ENCODE data around the gene KCNMA1.

The KCNMA1 gene

DNA sequence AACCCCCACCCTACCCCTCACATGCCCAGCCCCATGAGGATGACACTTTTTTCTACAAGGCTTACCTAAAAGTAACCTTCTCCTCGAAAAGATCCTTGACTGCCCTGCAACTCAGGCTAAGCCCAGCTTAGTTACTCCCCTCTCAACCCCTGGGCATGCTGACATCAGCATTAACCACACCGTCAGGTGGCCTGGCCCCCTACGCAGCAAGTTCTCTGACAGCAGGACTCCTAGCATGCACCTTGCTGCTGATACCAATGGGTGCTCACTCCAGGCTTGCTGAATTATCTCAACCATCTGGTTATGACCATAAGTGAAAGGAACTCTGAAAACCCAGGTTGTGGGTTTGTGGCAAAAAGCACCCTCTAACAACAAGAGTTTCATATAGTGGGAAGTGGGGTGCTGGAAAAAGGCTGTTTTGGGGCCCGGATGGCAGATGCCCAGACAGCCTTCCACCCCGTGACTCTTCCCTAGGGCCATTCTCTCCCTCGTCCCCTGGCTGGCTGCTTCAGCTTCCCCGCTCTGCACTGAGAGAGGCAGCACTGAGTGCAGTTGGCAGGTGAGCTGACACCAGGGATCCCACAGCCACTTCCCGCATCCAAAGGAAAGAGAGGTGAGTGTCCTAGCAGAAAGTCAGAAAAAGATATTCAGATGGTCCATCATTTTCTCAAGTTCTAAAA lies 518.9 kb downstream of the KCNMA1 start:
- DNase-seq (ENCODE audit: low read depth, low spot score), result no peak

- no peak for DNase-seq (ENCODE audit: low read depth, low spot score)
These were observed 520.1 kb downstream of the KCNMA1 start for GRCh38 chr10:77117501-77117900.

- DNase-seq (ENCODE audit: low read depth, low spot score), result no peak
These were observed 520.7 kb downstream of the KCNMA1 start for GRCh38 chr10:77116904-77117303.

- DNase-seq (ENCODE audit: low read depth, low spot score), result no peak
These were observed 523.3 kb downstream of the KCNMA1 start for GRCh38 chr10:77114181-77114821.

DNA sequence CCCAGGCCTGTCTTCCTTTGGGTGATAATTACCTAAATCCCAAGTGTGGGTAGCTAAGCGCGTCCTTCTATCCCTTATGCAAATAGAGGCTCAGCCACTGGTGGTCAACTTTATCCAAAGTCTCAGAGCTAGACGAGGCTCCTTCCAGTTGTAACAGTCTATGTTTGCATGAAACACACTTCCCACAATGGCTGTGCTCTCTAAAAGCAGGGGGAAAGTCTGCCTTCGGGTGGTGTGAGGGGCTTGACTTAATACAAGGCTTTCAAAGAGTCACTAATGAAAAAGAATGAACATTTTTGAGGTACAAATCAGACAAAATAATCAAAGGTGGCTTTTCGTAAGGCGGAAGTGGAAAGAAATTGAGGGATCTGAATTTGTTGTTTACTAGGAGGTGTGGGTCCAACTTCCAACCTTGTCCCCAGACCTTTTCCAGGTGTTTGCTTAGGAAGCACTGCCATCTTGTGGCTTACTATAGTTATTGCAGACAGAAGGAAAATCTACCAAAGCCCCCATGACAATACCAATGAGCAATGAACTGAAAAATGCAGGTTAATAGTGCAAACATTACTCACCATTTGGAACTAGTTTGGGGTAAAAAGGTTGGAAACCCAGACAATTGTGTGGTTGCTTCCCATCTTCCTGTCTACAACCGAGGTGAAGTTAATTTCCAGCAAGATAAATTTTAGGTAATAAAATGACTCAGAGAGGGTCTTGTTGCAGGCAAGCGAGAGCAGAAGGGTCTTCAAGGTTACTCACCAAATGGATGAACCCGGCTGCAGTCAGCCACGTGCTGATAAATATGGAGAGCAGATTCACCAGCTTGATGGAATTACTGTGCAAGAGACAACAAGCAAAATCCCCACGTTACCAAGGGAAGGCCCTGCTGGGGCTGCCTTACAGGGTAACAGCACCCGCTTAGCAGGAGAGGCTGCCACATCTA lies 525.7 kb downstream of the KCNMA1 start:
- DNase-seq (ENCODE audit: low read depth, low spot score), result peak; percentile 47

DNA sequence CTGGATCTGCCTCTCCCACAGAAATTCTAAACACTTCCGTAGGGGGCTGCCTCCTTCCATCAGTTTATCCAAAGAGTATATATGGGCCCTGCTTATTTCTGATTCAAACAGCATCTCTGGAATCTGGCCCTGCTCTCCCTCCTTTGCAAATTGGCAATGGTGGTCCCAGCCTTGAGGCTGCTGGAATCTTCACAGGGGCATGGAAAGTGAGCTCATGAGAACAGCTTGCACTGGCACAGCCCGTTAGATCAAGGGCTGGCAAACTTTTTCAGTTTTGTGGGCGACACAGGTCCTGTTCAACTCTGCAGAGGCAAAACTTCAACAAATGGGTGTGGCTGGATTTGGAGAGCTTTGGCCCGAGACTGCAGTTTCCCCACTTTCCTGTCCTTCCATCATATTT lies 526.9 kb downstream of the KCNMA1 start:
- DNase-seq (ENCODE audit: low read depth, low spot score), result no peak

DNA sequence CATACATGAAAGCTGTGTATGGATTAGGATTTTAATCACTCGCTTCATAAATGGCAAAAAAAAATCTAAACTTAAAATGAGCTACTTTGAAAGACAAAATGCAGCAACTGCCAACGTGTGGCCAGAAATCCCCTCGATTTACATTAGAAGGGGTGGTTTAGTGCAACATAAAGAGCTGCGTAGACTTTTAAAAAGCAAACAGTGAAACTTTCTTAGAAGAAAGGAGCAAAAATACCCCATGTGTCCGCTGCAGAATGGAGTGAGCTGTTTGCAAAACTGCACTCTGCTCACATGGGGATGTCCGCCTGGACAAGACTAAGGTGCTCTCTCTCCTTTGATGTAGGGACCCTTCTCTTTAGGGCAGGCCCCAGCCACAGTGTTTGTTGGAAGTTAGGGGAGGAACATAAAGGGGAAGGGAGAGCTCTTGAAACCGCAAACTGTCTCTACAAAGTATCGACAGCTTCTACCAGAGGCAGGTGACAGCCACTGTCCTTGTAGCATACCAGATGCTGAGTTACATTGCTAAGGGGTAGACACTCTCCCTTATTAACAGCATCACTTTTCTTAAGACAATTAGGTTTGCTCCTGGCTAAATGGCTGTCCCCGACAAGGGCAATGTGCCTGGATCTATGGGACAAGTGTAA lies 528.1 kb downstream of the KCNMA1 start:
- no peak for DNase-seq (ENCODE audit: low read depth, low spot score)

DNA sequence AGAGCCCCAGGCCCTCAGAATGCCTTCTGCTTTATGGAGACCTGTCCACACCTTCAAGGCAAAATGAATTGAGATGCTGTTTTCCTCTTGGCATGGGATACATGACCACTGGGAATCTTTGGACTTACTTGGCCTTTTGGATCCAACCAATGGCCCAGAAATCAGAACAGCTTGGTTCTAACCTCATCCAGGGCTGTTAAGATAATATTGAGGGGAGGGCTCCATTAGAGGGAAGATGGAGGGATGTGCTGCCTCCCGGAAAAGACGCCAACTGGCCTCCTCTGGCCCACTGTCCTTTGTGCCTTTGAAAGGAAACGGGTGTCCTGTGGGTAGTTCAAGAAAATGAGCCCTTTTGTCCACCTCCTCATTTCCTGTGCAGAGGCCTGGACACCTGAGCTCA lies 530.9 kb downstream of the KCNMA1 start:
- no peak for DNase-seq (ENCODE audit: low read depth, low spot score)

- DNase-seq (ENCODE audit: low read depth, low spot score), result no peak
These were observed 531.8 kb downstream of the KCNMA1 start for GRCh38 chr10:77105761-77106221.

GRCh38 chr10:77104459-77104980 lies 533.1 kb downstream of the KCNMA1 start:
- DNase-seq (ENCODE audit: low read depth, low spot score), result peak; percentile 73

- no peak for DNase-seq (ENCODE audit: low read depth, low spot score)
These were observed 534.4 kb downstream of the KCNMA1 start for GRCh38 chr10:77103213-77103612.

DNA sequence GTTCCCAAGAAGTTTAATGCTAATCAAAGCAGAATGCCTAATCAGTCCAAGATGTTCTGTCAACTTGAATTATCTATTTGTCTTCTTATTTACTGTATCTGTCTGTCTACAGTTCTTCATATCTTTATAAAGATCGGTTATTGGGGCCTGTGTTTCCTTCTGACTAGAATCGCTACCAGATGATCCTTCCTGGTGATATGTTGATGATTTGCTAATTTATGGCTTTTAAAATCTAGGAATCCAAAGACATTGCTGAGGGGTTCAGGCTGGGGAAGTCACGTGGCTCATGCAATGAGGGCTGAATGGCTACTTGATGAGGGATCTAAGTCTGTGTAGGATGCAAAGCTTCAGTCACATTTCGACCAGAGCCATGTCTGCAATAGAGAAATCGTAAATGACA lies 536.3 kb downstream of the KCNMA1 start:
- DNase-seq (ENCODE audit: low read depth, low spot score), result no peak

DNA sequence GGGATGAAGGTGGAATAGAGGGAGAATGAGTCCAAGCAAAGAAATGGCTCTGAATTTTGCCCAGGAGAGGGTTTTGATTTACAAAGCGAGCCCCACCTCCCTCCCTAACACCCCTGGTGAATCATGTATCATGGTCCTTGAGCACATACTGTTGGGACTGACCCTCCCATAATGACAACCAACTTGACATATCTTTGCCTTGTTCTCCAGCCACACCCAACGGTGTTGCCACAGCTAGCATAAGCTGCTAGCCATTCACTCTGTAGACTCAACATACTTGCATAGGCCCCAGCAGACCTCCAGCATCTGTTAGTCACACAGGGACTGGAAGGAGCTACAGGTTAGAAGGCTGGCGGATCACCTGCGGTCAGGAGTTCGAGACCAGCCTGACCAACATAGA lies 538.5 kb downstream of the KCNMA1 start:
- no peak for DNase-seq (ENCODE audit: low read depth, low spot score)

- DNase-seq (ENCODE audit: low read depth, low spot score), result no peak
These were observed 540.0 kb downstream of the KCNMA1 start for GRCh38 chr10:77097625-77098024.

- DNase-seq (ENCODE audit: low read depth, low spot score), result no peak
These were observed 544.5 kb downstream of the KCNMA1 start for GRCh38 chr10:77093126-77093525.

GRCh38 chr10:77091597-77092165 lies 545.9 kb downstream of the KCNMA1 start:
- no peak for DNase-seq (ENCODE audit: low read depth, low spot score)

DNA sequence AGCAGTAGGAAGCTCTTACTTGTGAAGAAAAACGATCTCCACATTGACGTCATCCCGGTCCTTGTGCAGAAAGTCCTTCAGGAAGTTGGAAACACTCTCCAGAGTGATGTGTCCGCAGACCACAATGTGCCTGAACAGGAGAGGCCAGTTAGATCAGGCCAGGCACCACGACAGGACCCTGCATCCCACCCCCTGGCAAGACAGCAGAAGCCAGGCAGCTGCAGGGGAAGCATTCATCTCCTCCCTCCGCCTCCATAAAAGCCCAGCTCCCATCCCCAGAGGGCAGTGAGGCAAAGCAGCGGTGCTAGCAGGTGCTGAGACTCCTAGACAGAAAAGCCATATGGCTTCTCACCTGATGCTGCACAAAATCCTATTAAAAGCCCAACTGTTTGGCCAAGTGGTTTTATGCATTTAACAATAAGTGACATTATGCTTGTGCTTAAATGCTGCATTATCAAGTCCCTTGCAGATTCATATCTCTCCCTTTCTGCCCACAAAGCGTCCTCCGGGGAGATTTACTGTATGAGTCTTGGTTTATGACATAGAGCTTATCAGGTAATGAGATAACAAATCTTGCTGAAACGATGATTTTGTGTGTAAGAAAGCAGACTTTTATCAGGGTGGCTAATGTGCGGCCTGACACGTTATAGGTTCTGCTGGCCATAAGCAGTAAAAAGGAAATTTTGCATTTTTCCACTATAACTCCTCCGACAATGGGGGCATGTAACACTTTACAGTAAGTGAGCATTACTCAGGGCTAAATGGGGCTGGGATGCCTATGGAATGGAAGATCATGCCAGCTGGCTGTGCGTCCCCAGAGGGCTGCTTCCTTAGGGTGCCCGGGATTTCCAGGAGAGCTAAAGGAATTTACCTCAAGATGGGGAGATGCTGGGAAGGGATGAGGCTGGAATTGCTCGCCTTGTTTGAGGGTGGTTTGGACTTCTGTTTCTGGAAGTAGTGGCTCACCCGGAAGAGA lies 546.9 kb downstream of the KCNMA1 start:
- no peak for DNase-seq (ENCODE audit: low read depth, low spot score)

DNA sequence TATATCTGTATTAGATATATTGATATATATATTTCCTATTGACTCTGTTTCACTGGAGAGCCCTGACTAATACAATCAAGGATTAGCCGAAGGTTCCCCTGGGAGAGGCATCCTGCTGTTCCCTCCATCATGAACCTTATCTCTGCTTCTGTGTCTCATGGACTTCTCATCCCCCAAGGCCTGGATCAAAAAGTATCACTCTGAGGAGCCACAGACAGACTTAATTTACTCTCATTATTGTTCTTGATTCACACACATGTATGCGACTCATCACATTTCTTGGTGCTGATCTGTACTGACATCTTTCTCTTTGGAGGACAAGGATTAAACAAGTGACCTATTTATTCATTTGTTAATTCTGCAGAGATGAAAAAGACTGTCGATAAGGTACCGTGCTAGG lies 550.2 kb downstream of the KCNMA1 start:
- DNase-seq (ENCODE audit: low read depth, low spot score), result no peak

DNA sequence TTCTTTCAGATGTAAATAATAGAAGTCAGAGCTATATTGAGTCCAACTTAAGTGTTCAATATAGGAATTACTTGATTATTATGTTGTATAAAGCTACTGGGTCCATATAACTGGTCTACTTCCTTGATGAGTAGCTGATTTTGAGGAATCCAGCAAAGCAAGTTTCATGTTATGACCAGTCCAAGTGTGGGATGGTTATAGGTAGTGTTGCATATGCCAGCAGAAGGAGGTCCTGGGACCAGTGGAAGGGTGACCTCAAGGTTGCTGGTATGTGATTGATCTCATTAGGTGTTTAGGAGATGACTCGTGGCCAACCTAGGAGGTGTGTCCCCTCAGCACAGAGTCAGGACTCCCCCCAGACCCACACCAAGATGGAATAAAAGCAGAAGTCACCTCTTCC lies 551.5 kb downstream of the KCNMA1 start:
- DNase-seq (ENCODE audit: low read depth, low spot score), result no peak

GRCh38 chr10:77085344-77085743 lies 552.3 kb downstream of the KCNMA1 start:
- no peak for DNase-seq (ENCODE audit: low read depth, low spot score)
